ENCODE measurements around the gene RPL13.

- TF ChIP-seq EZH2phosphoT487 (IDR thresholded peaks at IDR 0.05; ENCODE audit: borderline replicate concordance, low read length) (no peak), CTCF (IDR thresholded peaks at IDR 0.05; ENCODE audit: low read depth, low read length, poor library complexity, severe bottlenecking) (no peak)
Measured at GRCh38 chr16:89572485-89573205, 12.2 kb downstream of the RPL13 start.
